ENCODE measurements around the gene KLHDC7B.

KLHDC7B gene

DNA sequence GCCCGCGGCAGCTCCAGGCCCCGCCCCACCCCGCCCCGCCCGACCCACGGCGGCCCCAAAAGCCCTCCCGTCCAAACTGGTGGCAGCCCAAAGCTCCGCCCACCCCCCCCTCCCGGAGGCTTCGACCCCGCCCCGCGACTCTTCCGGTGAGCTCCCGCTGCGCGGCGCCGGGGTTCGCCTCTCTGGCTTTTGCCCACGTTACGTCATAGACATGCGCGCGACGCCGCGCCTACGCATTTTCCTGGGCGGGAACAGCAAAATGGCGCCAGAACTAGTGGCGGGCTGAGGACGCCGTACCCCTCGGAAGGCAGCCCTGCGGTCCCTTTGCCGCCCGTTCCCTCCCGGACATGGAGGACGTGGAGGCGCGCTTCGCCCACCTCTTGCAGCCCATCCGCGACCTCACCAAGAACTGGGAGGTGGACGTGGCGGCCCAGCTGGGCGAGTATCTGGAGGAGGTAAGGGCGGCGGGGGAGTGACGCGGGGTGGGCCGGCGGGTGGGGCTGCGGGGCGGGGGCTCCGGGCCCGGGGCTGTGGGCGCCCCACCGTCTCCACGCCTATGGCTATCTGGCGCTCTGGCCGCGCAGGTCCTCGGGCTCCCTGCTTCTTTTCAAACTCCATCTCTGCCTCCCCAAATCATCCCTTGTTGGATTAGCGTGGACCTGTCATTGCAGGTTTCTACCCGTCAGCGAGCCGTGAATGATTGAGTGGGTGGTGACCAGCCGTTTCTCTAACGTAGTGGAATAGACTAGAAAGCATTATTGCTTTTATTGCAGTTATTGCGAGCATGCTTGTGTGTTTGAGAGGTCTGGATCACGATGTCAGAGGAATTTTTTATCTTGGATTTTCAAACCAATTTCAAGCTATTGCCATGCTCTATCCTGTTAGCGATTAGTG, 37.5 kb upstream of the KLHDC7B start, which contains the start of gene NCAPH2:
Gene NCAPH2, plus strand, starts transcription at position 234 of the 894 bp plus-strand sequence. Its CDS starts 114 bp downstream, at position 348.
- no peak for TF ChIP-seq CTCF (conservative IDR thresholded peaks at IDR 0.05)
- peak within 1 kb of the TSS; percentile 78 for H3K27ac ChIP-seq

- TF ChIP-seq CTCF (conservative IDR thresholded peaks at IDR 0.05), result no peak
- peak overlapping the region; percentile 78 for H3K27ac ChIP-seq
Observed at GRCh38 chr22:50508897-50509296, 36.8 kb upstream of the KLHDC7B start.

- H3K27ac ChIP-seq, result no peak overlapping the region
- no peak for TF ChIP-seq CTCF (conservative IDR thresholded peaks at IDR 0.05)
Observed at GRCh38 chr22:50513175-50513574, 32.5 kb upstream of the KLHDC7B start.

DNA sequence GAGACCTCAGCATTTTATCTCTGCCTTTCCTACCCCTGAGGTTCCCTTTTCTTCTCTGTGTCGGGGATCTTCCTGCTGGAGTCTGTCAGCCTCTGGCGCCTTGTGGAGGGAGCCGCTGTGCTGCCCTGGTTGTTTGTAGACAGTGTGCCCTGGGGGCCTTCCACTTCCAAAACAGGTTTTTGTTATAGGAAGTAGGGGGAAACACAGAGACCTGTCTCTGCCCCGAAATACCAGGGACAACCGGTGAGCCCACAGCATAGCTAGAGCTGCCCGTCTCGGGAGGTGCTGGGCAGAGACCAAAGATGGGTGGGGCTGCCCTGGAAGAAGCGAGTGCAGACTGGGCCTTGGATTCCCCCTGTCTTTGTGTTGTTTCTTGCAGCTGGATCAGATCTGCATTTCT, 29.6 kb upstream of the KLHDC7B start:
- no peak for TF ChIP-seq CTCF (conservative IDR thresholded peaks at IDR 0.05)
- no peak overlapping the region for H3K27ac ChIP-seq

DNA sequence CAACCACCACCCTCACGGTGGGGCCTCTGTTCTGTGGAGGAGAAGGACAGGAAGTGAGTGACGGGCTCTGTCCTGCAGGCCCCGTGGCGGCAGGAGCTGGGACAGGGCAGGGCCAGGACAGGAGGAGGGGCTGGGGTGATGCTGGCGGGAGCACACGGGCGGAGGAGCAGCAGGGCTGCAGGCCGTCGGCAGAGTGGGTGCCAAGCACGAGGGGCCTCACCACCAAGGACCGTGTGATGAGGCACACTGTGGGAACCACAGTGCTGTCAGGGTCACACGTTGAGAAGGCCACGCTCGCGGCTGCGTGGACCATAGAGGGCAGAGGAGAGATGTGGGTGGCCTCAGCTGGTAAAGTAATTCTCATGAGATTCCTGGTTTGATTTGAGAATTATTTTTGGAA, 28.8 kb upstream of the KLHDC7B start:
- no peak for TF ChIP-seq CTCF (conservative IDR thresholded peaks at IDR 0.05)
- H3K27ac ChIP-seq, result no peak overlapping the region

- no peak for TF ChIP-seq CTCF (conservative IDR thresholded peaks at IDR 0.05)
- H3K27ac ChIP-seq, result no peak overlapping the region
Observed at GRCh38 chr22:50517495-50518260, 28.0 kb upstream of the KLHDC7B start.

- no peak for TF ChIP-seq CTCF (conservative IDR thresholded peaks at IDR 0.05)
- H3K27ac ChIP-seq, result no peak overlapping the region
Observed at GRCh38 chr22:50518606-50519005, 27.1 kb upstream of the KLHDC7B start.
